ENCODE data around the gene ITGA1.

DNA sequence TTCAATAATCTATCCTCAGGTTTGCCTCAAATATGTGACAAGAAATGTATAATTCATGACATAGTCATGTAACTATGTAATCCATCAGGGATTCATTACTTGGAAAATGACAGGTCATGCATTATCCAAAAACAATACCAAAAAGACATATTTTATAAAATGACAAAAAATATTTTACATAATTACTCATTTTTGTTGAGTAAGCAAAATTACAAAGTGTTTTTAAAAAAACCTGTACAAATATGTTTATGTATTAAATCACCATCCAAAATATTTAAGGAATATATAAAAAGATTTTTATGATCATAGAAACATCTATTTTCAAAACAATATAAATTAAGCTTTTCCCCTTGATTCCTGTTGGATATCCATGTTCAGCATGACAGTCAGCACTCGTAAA is 164.8 kb downstream of the ITGA1 start:
- TF ChIP-seq, protein P1, sequence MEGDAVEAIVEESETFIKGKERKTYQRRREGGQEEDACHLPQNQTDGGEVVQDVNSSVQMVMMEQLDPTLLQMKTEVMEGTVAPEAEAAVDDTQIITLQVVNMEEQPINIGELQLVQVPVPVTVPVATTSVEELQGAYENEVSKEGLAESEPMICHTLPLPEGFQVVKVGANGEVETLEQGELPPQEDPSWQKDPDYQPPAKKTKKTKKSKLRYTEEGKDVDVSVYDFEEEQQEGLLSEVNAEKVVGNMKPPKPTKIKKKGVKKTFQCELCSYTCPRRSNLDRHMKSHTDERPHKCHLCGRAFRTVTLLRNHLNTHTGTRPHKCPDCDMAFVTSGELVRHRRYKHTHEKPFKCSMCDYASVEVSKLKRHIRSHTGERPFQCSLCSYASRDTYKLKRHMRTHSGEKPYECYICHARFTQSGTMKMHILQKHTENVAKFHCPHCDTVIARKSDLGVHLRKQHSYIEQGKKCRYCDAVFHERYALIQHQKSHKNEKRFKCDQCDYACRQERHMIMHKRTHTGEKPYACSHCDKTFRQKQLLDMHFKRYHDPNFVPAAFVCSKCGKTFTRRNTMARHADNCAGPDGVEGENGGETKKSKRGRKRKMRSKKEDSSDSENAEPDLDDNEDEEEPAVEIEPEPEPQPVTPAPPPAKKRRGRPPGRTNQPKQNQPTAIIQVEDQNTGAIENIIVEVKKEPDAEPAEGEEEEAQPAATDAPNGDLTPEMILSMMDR (conservative IDR thresholded peaks at IDR 0.05), result no peak
- no peak for TF ChIP-seq EZH2 (IDR thresholded peaks at IDR 0.05; ENCODE audit: low read depth)
